SK-N-SH treated with all-trans-retinoic acid at 6 μM for 48 hours (cell line): Measurements from ENCODE around the gene DST.

Source experiments
- ARNTL ChIP-seq: fragments of 450-650 bp; formaldehyde crosslinking; IDR thresholded peaks from 2 replicates; pipeline ENCODE4 v1.5.0; 2020; ENCODE audit warnings: low read depth, mild to moderate bottlenecking, moderate library complexity, borderline replicate concordance
- CSRNP3 ChIP-seq: fragments of 250-450 bp; sonication (Bioruptor Pico); IDR thresholded peaks from 2 replicates; pipeline ENCODE4 v1.5.1; 2021; ENCODE audit warnings: mild to moderate bottlenecking, moderate library complexity
- ESRRG ChIP-seq: fragments of 250-450 bp; sonication (Bioruptor Pico); IDR thresholded peaks from 2 replicates; pipeline ENCODE4 v1.6.1; 2021; ENCODE audit warnings: mild to moderate bottlenecking
- OSR1 ChIP-seq: fragments of 250-450 bp; sonication (Bioruptor Pico); IDR thresholded peaks from 2 replicates; pipeline ENCODE4 v1.8.0; 2022; ENCODE audit warnings: moderate library complexity, mild to moderate bottlenecking, inconsistent platforms
- PPARA ChIP-seq: fragments of 250-450 bp; sonication (Bioruptor Pico); IDR thresholded peaks from 2 replicates; pipeline ENCODE4 v1.5.0; 2020; ENCODE audit warnings: mild to moderate bottlenecking, borderline replicate concordance
- TOX ChIP-seq: fragments of 250-450 bp; sonication (Bioruptor Pico); IDR thresholded peaks from 2 replicates; pipeline ENCODE4 v1.8.0; 2021; ENCODE audit warnings: mild to moderate bottlenecking, moderate library complexity, borderline replicate concordance
- TSHZ2 ChIP-seq: fragments of 250-450 bp; sonication (Bioruptor Pico); IDR thresholded peaks from 2 replicates; pipeline ENCODE4 v1.5.0; 2020; ENCODE audit warnings: mild to moderate bottlenecking, moderate library complexity
- ZC3H10 ChIP-seq: fragments of 250-450 bp; sonication (Bioruptor Pico); IDR thresholded peaks from 2 replicates; pipeline ENCODE4 v1.5.1; 2021; ENCODE audit warnings: mild to moderate bottlenecking, moderate library complexity
- ZFP30 ChIP-seq: fragments of 450-650 bp; formaldehyde crosslinking; IDR thresholded peaks from 2 replicates; pipeline ENCODE4 v1.5.0; 2022; ENCODE audit warnings: mild to moderate bottlenecking, moderate library complexity
- ZNF565 ChIP-seq: fragments of 450-650 bp; formaldehyde crosslinking; conservative IDR thresholded peaks from 2 replicates; pipeline ENCODE4 v1.5.0; 2020; ENCODE audit warnings: low read depth, mild to moderate bottlenecking, moderate library complexity
- TF ChIP-seq, protein P1 (sequence below): fragments of 250-450 bp; sonication (Bioruptor Pico); IDR thresholded peaks from 2 replicates; pipeline ENCODE4 v1.8.0; 2020; ENCODE audit warnings: mild to moderate bottlenecking, moderate library complexity, borderline replicate concordance

- TF ChIP-seq CSRNP3 (CRISPR knock-in tag) (no peak), ZNF565 (CRISPR knock-in tag) (no peak), TOX (CRISPR knock-in tag) (no peak), ARNTL (CRISPR knock-in tag) (no peak), OSR1 (CRISPR knock-in tag) (no peak), PPARA (CRISPR knock-in tag) (no peak), ZC3H10 (CRISPR knock-in tag) (no peak), TSHZ2 (CRISPR knock-in tag) (no peak), ESRRG (CRISPR knock-in tag) (no peak), ZFP30 (CRISPR knock-in tag) (no peak)
- TF ChIP-seq, protein P1, sequence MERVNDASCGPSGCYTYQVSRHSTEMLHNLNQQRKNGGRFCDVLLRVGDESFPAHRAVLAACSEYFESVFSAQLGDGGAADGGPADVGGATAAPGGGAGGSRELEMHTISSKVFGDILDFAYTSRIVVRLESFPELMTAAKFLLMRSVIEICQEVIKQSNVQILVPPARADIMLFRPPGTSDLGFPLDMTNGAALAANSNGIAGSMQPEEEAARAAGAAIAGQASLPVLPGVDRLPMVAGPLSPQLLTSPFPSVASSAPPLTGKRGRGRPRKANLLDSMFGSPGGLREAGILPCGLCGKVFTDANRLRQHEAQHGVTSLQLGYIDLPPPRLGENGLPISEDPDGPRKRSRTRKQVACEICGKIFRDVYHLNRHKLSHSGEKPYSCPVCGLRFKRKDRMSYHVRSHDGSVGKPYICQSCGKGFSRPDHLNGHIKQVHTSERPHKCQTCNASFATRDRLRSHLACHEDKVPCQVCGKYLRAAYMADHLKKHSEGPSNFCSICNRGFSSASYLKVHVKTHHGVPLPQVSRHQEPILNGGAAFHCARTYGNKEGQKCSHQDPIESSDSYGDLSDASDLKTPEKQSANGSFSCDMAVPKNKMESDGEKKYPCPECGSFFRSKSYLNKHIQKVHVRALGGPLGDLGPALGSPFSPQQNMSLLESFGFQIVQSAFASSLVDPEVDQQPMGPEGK, result no peak
Measured at GRCh38 chr6:56463443-56463842, 179.2 kb downstream of the DST start.
